Measurements from ENCODE around the gene WNT8A.
"Not testable (repeated sequence)": the region's sequence is repeated elsewhere in the genome, so short reads cannot be mapped to it uniquely, and the experiment has no call there.

GRCh38 chr5:138045283-138045682 lies 38.5 kb upstream of the WNT8A start:
- not testable (repeated sequence) for TF ChIP-seq ZNF518A (tag by site-specific recombination; conservative IDR thresholded peaks at IDR 0.05; ENCODE audit: low read depth); ZBTB21 (tag by site-specific recombination; IDR thresholded peaks at IDR 0.05); CTCF (tag by site-specific recombination; IDR thresholded peaks at IDR 0.05); ZNF274 (IDR thresholded peaks at IDR 0.05; ENCODE audit: low read length); ZNF274 (tag by site-specific recombination; IDR thresholded peaks at IDR 0.05; ENCODE audit: borderline replicate concordance); YY1 (tag by site-specific recombination; IDR thresholded peaks at IDR 0.05); ZNF416 (tag by site-specific recombination; IDR thresholded peaks at IDR 0.05); ZFHX2 (tag by site-specific recombination; conservative IDR thresholded peaks at IDR 0.05); REST (tag by site-specific recombination; IDR thresholded peaks at IDR 0.05); ZNF394 (tag by site-specific recombination; IDR thresholded peaks at IDR 0.05; ENCODE audit: borderline replicate concordance); MYNN (tag by site-specific recombination; IDR thresholded peaks at IDR 0.05; ENCODE audit: borderline replicate concordance); PRDM4 (tag by site-specific recombination; IDR thresholded peaks at IDR 0.05); ZNF24 (tag by site-specific recombination; IDR thresholded peaks at IDR 0.05); REPIN1 (tag by site-specific recombination; IDR thresholded peaks at IDR 0.05; ENCODE audit: low read depth); ZNF211 (tag by site-specific recombination; IDR thresholded peaks at IDR 0.05; ENCODE audit: low read depth)
